Sigmoid colon (tissue), 4 donors: ENCODE results near the gene TAS1R3.

ENCODE experiments used
- CTCF ChIP-seq, 4 experiments: fragments of 450-650 bp in 3 of 4; fragments of 200-600 bp in 1 of 4; IDR thresholded peaks; one replicate each; pipeline ENCODE4 v1.5.1; 2016 to 2019; ENCODE audit warnings: antibody characterized with exemption in 4 of 4, mild to moderate bottlenecking in 3 of 4, moderate library complexity in 2 of 4
- EP300 ChIP-seq, 4 donors: sonication (generic); formaldehyde crosslinking; IDR thresholded peaks; one replicate each; pipeline ENCODE4 v1.6.1; 2017; ENCODE audit warnings: antibody characterized with exemption in 4 of 4
- POLR2A ChIP-seq, 2 donors: fragments of 450-650 bp; IDR thresholded peaks; one replicate each; pipeline ENCODE4 v1.6.1; 2016; ENCODE audit warnings: antibody characterized with exemption in 2 of 2, mild to moderate bottlenecking in 2 of 2, moderate library complexity in 2 of 2
- POLR2AphosphoS5 ChIP-seq, 4 donors: sonication (generic); formaldehyde crosslinking; IDR thresholded peaks; one replicate each; pipeline ENCODE4 v1.6.1; 2017; ENCODE audit warnings: antibody characterized with exemption in 4 of 4

- no peak for TF ChIP-seq CTCF (IDR thresholded peaks at IDR 0.05)
- TF ChIP-seq POLR2A (IDR thresholded peaks at IDR 0.05): no peak
- TF ChIP-seq POLR2AphosphoS5 (IDR thresholded peaks at IDR 0.05): no peak
- no peak for TF ChIP-seq EP300 (IDR thresholded peaks at IDR 0.05)
Measured at GRCh38 chr1:1314678-1315335, 16.3 kb upstream of the TAS1R3 start.
